ENCODE results near the gene RASGEF1B.

Gene RASGEF1B

GRCh38 chr4:81508411-81509185, 36.9 kb upstream of the RASGEF1B start:
- Histone ChIP-seq H3K4me3 (ENCODE audit: insufficient read depth, low read length, poor library complexity, severe bottlenecking) (no peak overlapping the region), H3K4me2 (ENCODE audit: low read depth, low read length, poor library complexity, severe bottlenecking) (no peak overlapping the region), H2AFZ (ENCODE audit: low read depth, low read length, severe bottlenecking) (no peak overlapping the region), H3K9me3 (ENCODE audit: insufficient read depth, low read length) (no peaks in the 10 kb centered on the region), H3F3A (ENCODE audit: insufficient read depth) (no peaks in the 10 kb centered on the region), H3K36me3 (ENCODE audit: low read length) (no peaks in the 10 kb centered on the region), H3K9ac (ENCODE audit: low read length) (no peak overlapping the region), H4K20me1 (ENCODE audit: low read depth, low read length) (no peaks in the 10 kb centered on the region), H3K27me3 (ENCODE audit: low read length) (no peaks in the 10 kb centered on the region), H3K9me2 (replicated peaks; ENCODE audit: insufficient read depth, low read length) (no peaks in the 10 kb centered on the region), H3K27ac (ENCODE audit: low read depth, low read length) (no peak overlapping the region), H3K79me2 (ENCODE audit: insufficient read depth, low read length) (no peaks in the 10 kb centered on the region)
- no peak for TF ChIP-seq EZH2phosphoT487 (conservative IDR thresholded peaks at IDR 0.05; ENCODE audit: low read length)
- TF ChIP-seq CTCF (IDR thresholded peaks at IDR 0.05; ENCODE audit: insufficient read depth, low read length, poor library complexity, severe bottlenecking), result no peak

- H3K9me2 ChIP-seq (replicated peaks; ENCODE audit: insufficient read depth, low read length), result no peaks in the 10 kb centered on the region
- no peaks in the 10 kb centered on the region for H3F3A ChIP-seq (ENCODE audit: insufficient read depth)
- no peaks in the 10 kb centered on the region for H3K9me3 ChIP-seq (ENCODE audit: insufficient read depth, low read length)
- no peaks in the 10 kb centered on the region for H3K27me3 ChIP-seq (ENCODE audit: low read length)
- no peak for TF ChIP-seq CTCF (IDR thresholded peaks at IDR 0.05; ENCODE audit: insufficient read depth, low read length, poor library complexity, severe bottlenecking)
- TF ChIP-seq EZH2phosphoT487 (conservative IDR thresholded peaks at IDR 0.05; ENCODE audit: low read length), result no peak
- no peak overlapping the region for H3K9ac ChIP-seq (ENCODE audit: low read length)
- no peaks in the 10 kb centered on the region for H3K36me3 ChIP-seq (ENCODE audit: low read length)
- no peak overlapping the region for H3K4me3 ChIP-seq (ENCODE audit: insufficient read depth, low read length, poor library complexity, severe bottlenecking)
- no peak overlapping the region for H3K27ac ChIP-seq (ENCODE audit: low read depth, low read length)
- H4K20me1 ChIP-seq (ENCODE audit: low read depth, low read length), result no peaks in the 10 kb centered on the region
- no peak overlapping the region for H3K4me2 ChIP-seq (ENCODE audit: low read depth, low read length, poor library complexity, severe bottlenecking)
- H2AFZ ChIP-seq (ENCODE audit: low read depth, low read length, severe bottlenecking), result no peak overlapping the region
- H3K79me2 ChIP-seq (ENCODE audit: insufficient read depth, low read length), result no peaks in the 10 kb centered on the region
Observed at GRCh38 chr4:81507530-81507929, 35.8 kb upstream of the RASGEF1B start.

GRCh38 chr4:81506731-81507130, 35.0 kb upstream of the RASGEF1B start:
- H3K4me2 ChIP-seq (ENCODE audit: low read depth, low read length, poor library complexity, severe bottlenecking), result no peak overlapping the region
- no peaks in the 10 kb centered on the region for H3F3A ChIP-seq (ENCODE audit: insufficient read depth)
- H4K20me1 ChIP-seq (ENCODE audit: low read depth, low read length), result no peaks in the 10 kb centered on the region
- no peaks in the 10 kb centered on the region for H3K27me3 ChIP-seq (ENCODE audit: low read length)
- no peak overlapping the region for H3K9ac ChIP-seq (ENCODE audit: low read length)
- H3K27ac ChIP-seq (ENCODE audit: low read depth, low read length), result no peak overlapping the region
- H3K79me2 ChIP-seq (ENCODE audit: insufficient read depth, low read length), result no peaks in the 10 kb centered on the region
- no peak overlapping the region for H3K4me3 ChIP-seq (ENCODE audit: insufficient read depth, low read length, poor library complexity, severe bottlenecking)
- no peak for TF ChIP-seq CTCF (IDR thresholded peaks at IDR 0.05; ENCODE audit: insufficient read depth, low read length, poor library complexity, severe bottlenecking)
- no peak for TF ChIP-seq EZH2phosphoT487 (conservative IDR thresholded peaks at IDR 0.05; ENCODE audit: low read length)
- H3K9me2 ChIP-seq (replicated peaks; ENCODE audit: insufficient read depth, low read length), result no peaks in the 10 kb centered on the region
- no peaks in the 10 kb centered on the region for H3K9me3 ChIP-seq (ENCODE audit: insufficient read depth, low read length)
- H3K36me3 ChIP-seq (ENCODE audit: low read length), result no peaks in the 10 kb centered on the region
- H2AFZ ChIP-seq (ENCODE audit: low read depth, low read length, severe bottlenecking), result no peak overlapping the region
